Duodenal mucosa (tissue), 2 donors: ENCODE results near the gene CALML6.

Experiments
- H3K27ac ChIP-seq: one replicate; pipeline ENCODE4 v1.7.0; 2013; ENCODE audit warnings: low read depth, low read length
- H3K27me3 ChIP-seq, 2 donors: one replicate each; pipeline ENCODE4 v1.7.0; 2013; ENCODE audit warnings: low read length in 2 of 2, control low read depth in 1 of 2; ENCODE audit not compliant: insufficient read depth in 2 of 2, control insufficient read depth in 1 of 2
- H3K36me3 ChIP-seq, 2 donors: one replicate each; pipeline ENCODE4 v1.7.0; 2013; ENCODE audit warnings: low read length in 2 of 2, control low read depth in 1 of 2; ENCODE audit not compliant: insufficient read depth in 2 of 2, control insufficient read depth in 1 of 2
- H3K4me1 ChIP-seq, 2 donors: one replicate each; pipeline ENCODE4 v1.7.0; 2013; ENCODE audit warnings: low read length in 2 of 2, control low read depth in 1 of 2; ENCODE audit not compliant: insufficient read depth in 2 of 2, control insufficient read depth in 1 of 2
- H3K4me3 ChIP-seq, 2 donors: one replicate each; pipeline ENCODE4 v1.7.0; 2013; ENCODE audit warnings: low read length in 2 of 2, low read depth in 1 of 2
- H3K9ac ChIP-seq, 2 donors: one replicate each; pipeline ENCODE4 v1.7.0; 2013; ENCODE audit warnings: low read length in 2 of 2, low read depth in 1 of 2
- H3K9me3 ChIP-seq, 2 donors: one replicate each; pipeline ENCODE4 v1.7.0; 2013; ENCODE audit warnings: low read length in 2 of 2, control low read depth in 1 of 2; ENCODE audit not compliant: control insufficient read depth in 1 of 2

The CALML6 gene

DNA sequence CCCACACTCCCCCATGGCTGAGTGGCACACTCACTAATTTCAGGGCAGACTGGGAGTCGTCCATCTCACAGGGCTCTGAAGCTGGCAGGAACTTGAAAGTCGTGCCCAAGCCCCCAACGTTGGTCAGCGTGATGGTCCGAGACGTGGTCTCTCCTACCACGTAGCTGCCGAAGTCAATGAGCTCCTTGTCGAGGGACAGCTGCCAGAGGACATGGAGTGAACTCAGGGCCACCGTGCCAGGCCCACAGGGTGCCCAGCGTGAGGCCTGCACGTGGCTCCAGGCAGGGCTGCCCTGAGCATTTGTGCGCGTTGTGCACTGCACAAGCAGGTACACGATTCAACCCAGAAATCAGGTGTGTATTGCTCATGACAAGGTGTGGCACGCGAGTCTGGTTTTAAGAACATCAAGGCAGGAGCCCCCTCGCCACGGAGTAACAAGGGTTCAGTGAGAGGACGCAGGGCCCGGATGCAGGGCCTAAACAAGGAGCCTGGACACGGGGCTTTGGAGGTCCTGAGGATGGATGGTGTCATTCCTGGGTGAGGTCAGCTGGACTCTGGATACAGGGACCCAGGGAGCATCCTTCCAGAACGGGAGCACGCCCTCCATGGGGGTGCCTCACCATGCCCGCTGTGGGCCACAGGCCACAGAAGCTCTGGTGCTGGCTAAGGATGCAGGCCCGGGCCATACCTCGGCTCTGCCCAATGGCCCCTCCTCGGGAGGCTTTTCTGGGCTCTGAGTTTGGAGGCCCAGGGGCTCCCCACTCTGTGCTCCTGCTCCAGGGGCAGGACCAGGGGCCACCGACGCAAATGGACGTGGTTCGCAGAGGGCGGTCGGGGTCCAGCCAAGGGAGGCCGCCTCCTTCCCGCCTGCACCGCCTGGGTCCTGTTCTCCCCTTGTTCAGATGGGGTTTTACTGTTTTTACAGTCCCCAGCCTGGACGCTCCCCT, 41.8 kb downstream of the CALML6 start:
- H3K4me1 ChIP-seq = peaks cover 0 to 4% of the 10 kb centered on the region in 2 donors
- H3K9me3 ChIP-seq = peaks cover 0 to 3% of the 10 kb centered on the region in 2 donors
- no peak overlapping the region for H3K9ac ChIP-seq
- no peak overlapping the region for H3K27ac ChIP-seq
- H3K36me3 ChIP-seq = no peaks in the 10 kb centered on the region
- peaks cover 5 to 7% of the 10 kb centered on the region in 2 donors for H3K27me3 ChIP-seq
- no peak overlapping the region for H3K4me3 ChIP-seq

DNA sequence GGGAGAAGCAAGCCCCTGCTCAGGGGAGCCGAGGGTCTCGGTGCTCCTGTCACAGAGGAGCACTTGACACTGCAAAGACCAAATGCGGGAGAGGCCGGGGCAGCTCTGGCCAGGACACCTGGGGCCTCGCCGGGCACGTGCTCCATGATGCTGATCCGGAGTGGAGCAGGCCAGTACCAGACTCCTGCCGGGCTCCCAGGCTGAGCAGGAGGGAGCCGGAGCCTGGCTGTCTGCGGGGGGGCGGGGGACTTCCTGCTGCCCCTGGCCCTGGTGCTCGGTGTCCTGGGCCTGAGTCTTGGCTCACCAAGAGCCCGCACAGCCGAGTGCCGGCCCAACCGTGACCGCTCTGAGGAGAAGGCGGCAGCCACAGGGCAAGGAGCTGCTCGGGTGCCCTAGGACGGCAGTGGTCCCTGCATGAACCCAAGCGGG, 42.5 kb downstream of the CALML6 start:
- H3K4me3 ChIP-seq = no peak overlapping the region
- H3K4me1 ChIP-seq = peaks cover 0 to 4% of the 10 kb centered on the region in 2 donors
- H3K9ac ChIP-seq = no peak overlapping the region
- H3K36me3 ChIP-seq = no peaks in the 10 kb centered on the region
- H3K27ac ChIP-seq = no peak overlapping the region
- H3K9me3 ChIP-seq = peaks cover 0 to 3% of the 10 kb centered on the region in 2 donors
- peaks cover 5 to 7% of the 10 kb centered on the region in 2 donors for H3K27me3 ChIP-seq

DNA sequence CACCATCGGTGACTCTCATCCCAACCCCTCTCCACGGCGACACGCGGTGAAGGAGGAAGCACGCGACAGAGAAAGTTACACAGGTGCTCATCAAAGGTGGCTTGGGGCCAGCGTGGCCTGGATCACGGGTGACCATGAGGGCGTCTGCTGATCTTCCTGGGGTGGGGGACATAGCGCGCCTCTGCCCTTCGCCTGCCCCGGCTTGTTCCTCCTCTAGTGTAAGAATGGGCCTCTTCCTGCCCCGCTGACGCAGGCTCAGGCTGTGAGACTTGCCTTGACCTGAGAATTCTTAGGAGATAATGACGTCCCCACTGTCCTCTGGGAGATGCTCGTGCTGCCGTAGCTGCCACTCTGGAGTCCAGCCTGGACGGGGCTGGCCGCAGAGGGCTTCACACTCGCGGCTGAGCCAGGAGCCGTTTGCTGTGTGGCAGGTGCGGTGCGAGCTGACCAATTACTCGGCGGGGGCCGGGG, 43.0 kb downstream of the CALML6 start:
- H3K4me1 ChIP-seq = peaks cover 0 to 4% of the 10 kb centered on the region in 2 donors
- no peak overlapping the region for H3K4me3 ChIP-seq
- H3K27ac ChIP-seq = no peak overlapping the region
- no peak overlapping the region for H3K9ac ChIP-seq
- no peaks in the 10 kb centered on the region for H3K36me3 ChIP-seq
- peaks cover 5 to 7% of the 10 kb centered on the region in 2 donors for H3K27me3 ChIP-seq
- peaks cover 0 to 3% of the 10 kb centered on the region in 2 donors for H3K9me3 ChIP-seq

DNA sequence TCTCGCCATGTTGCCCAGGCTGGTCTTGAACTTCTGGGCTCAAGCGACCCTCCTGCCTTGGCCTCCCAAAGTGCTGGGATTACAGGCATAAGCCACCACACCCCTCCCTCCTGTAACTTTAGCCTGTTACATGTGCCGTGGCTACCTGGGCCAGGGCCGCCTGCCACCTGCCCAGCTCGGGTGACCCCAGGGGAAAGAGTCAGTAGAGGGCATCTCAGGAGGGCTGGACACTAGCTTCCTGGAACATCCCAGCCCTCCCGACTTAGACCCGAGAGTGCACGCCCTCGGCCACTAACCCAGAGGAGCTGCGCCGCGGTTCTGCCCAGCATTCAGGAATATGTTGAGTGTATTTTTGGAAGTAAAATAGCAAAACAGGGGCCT, 44.4 kb downstream of the CALML6 start:
- H3K4me3 ChIP-seq = peak overlapping the region in 1 of 2 donors; percentile 28

DNA sequence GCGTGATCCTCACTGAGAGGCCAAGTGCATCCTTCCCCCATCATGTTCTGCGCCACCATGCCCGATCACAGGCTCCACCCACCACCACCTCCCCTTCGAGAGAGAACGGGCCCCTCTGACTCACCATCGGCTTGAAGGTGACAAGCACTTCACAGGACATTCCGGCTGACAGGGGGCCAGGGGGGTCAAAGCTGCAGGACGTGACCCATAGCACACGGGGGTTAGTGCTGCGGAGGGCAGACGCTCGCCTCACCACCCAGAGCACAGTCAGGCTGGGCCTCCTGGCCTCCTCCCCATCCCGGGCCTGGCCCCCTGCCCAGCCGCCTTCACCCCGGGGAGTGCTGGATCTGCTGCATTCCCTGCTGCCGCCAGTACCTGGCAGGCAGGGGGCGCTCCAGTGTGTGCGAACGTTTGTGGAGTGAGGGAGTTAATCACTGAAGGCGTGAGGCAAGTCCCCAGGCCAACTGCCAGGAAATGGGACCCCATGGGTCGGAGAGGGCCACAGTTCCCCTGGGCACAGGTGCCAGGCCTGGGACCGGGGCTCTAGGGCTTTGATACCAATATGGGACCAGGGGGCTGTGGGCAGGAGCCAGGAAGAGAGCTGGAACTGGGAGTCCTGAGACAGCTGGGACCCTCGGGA, 44.9 kb downstream of the CALML6 start:
- H3K27me3 ChIP-seq = peaks cover 7 to 15% of the 10 kb centered on the region in 2 donors
- H3K4me3 ChIP-seq = peak overlapping the region in 1 of 2 donors; percentile 28
- H3K9me3 ChIP-seq = peaks cover 0 to under 1% of the 10 kb centered on the region in 2 donors
- H3K36me3 ChIP-seq = no peaks in the 10 kb centered on the region
- peaks cover 0 to 4% of the 10 kb centered on the region in 2 donors for H3K4me1 ChIP-seq
- H3K27ac ChIP-seq = no peak overlapping the region
- no peak overlapping the region for H3K9ac ChIP-seq

More for the DNA sequence above, 44.4 kb downstream of the CALML6 start:
- Histone ChIP-seq H3K27ac (no peak overlapping the region), H3K36me3 (no peaks in the 10 kb centered on the region), H3K4me1 (peaks cover 0 to 4% of the 10 kb centered on the region in 2 donors), H3K27me3 (peaks cover 7 to 12% of the 10 kb centered on the region in 2 donors), H3K9me3 (peaks cover 0 to 3% of the 10 kb centered on the region in 2 donors), H3K9ac (no peak overlapping the region)

DNA sequence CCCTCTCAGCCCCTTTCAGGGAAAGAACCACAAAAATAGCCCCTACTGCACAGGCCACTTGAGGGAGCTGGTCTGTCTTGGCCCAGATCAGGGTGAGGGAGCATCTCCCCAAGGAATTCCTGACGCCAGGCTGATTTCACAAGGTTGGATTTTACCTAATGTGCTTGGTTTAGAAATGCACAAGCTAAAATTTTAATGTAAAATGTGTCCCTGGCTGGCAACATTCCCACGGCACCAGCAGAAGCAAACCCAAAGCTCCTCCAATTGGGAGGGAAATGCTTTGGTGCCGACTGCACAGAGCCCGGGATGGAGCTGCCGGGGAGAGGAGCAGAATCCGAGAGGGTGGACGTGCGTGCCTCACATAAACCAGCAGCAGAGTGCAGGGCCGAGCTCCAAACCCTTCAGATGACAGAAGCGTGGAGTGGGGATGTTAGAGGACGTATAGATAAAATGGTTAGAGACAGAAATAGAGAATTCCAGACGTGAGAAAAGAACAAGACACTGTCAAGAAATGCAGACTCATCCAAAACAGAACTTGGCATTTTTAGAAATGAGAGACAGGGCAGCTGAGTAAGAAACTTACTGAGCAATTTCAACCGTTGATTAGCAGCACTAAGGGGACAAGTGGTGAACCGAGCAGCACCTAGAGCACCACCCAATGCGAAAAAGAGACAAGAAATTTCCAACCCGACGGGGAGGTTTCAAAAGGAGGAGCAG, 45.6 kb downstream of the CALML6 start:
- Histone ChIP-seq H3K9me3 (no peaks in the 10 kb centered on the region), H3K36me3 (no peaks in the 10 kb centered on the region), H3K9ac (no peak overlapping the region), H3K27me3 (peaks cover 7 to 15% of the 10 kb centered on the region in 2 donors), H3K4me3 (no peak overlapping the region), H3K27ac (no peak overlapping the region), H3K4me1 (peaks cover 0 to 4% of the 10 kb centered on the region in 2 donors)

DNA sequence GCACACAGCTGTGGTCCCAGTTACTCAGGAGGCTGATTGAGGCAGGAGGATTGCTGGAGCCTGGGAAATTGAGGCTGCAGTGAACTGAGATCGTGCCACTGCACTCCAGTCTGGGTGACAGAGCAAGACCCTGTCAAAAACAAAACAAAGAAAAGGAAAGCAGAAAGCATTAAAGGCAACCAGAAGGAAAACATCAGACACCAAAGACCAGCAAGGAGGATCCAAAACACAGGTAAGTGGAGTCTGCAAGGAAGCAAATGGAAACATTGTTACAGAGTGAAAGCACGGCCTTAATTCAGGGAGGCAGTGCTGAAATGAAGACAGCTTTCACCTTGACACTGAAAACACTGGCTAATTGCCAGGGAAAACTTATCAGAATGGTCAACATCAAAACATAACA, 47.7 kb downstream of the CALML6 start:
- no peaks in the 10 kb centered on the region for H3K36me3 ChIP-seq
- H3K27ac ChIP-seq = no peak overlapping the region
- peaks cover 7 to 15% of the 10 kb centered on the region in 2 donors for H3K27me3 ChIP-seq
- H3K4me1 ChIP-seq = peaks cover 0 to 4% of the 10 kb centered on the region in 2 donors
- H3K4me3 ChIP-seq = no peak overlapping the region
- H3K9me3 ChIP-seq = no peaks in the 10 kb centered on the region
- no peak overlapping the region for H3K9ac ChIP-seq

DNA sequence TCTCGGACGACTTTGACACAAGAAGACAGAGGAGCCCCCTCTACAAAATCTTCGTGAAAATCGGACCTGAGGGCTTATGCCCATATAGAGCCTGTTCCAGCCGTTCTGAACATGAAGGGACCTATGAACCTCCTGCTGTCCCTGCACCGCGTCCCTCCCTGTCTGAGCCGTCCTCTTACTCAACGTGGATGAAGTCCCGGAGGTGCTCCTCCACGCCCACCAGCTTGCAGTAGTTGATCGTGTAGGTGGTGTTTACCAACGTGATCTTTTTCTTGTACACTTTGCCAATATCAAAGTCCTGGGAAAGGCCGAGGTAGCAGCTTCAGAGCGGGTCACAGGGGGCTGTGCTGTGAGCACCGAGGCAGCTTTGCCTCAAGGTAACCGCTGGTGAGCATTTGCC, 48.5 kb downstream of the CALML6 start:
- H3K36me3 ChIP-seq = no peaks in the 10 kb centered on the region
- no peak overlapping the region for H3K27ac ChIP-seq
- H3K9me3 ChIP-seq = no peaks in the 10 kb centered on the region
- no peak overlapping the region for H3K9ac ChIP-seq
- H3K4me3 ChIP-seq = no peak overlapping the region
- H3K27me3 ChIP-seq = peaks cover 7 to 15% of the 10 kb centered on the region in 2 donors
- H3K4me1 ChIP-seq = peaks cover 0 to 4% of the 10 kb centered on the region in 2 donors

DNA sequence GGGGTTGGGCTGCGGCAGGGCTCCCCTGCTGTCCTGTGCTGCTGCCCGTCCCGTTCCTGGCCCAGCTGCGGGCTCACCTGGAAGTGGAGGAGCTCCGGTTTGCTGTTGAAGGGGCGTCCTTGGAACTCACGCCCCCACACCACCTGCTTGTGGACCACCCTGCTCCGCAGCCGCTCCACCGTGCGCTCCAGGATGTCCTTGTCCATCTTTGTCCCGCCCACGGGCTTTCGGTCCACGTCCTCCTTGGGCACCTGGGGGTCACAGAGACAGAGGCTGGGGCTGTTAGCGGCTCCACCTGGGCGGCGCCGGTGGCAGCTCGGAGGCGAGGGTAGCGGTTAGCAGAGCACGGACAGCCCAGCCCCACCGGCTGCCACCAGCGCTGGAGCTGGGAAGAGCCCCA, 49.8 kb downstream of the CALML6 start:
- H3K27me3 ChIP-seq = peaks cover 7 to 12% of the 10 kb centered on the region in 2 donors
- H3K4me1 ChIP-seq = peaks cover 0 to 1% of the 10 kb centered on the region in 2 donors
- H3K4me3 ChIP-seq = no peak overlapping the region
- H3K36me3 ChIP-seq = no peaks in the 10 kb centered on the region
- no peak overlapping the region for H3K27ac ChIP-seq
- no peak overlapping the region for H3K9ac ChIP-seq
- no peaks in the 10 kb centered on the region for H3K9me3 ChIP-seq
